A549 (cell line): ENCODE data around the gene NRG3. TPM values are rescaled to one million over a fixed set of nuclear protein-coding genes. Genes with fewer than 3 reads are reported as not detected.
A peak's percentile ranks its signal among the peaks of the same experiment; 100 is the strongest.

Source experiments
- ATAC-seq, 2 experiments: fragments of 200-7000 bp in 1 of 2; fragments of >200 bp in 1 of 2; cut with Nextera tagmentation in 1 of 2; cut with Tn5 transposase in 1 of 2; 3 replicates each; pipeline versions ENCODE4 v1.8.0 to v1.9.1; 2018 to 2020; ENCODE audit warnings: mild to moderate bottlenecking in 1 of 2, moderate library complexity in 1 of 2
- CTCF ChIA-PET: fragments of 300-600 bp; sonication (Branson Sonifier 250); formaldehyde crosslinking; extraction: SDS; loops from one replicate; lab custom pipeline; 2021; ENCODE audit warnings: antibody characterized with exemption, inconsistent platforms; lab: Yijun Ruan, JAX
- POLR2A ChIA-PET: fragments of 350-600 bp; formaldehyde crosslinking; extraction: SDS; loops from one replicate; lab custom pipeline; 2021; ENCODE audit warnings: antibody characterized with exemption, inconsistent platforms; lab: Yijun Ruan, JAX
- DNase-seq, 2 experiments: peaks; one replicate each; pipeline versions ENCODE4 v3.0.0 to v3.0.0-alpha.2; 2011 to 2016; ENCODE audit warnings: low read depth in 1 of 2, low spot score in 1 of 2
- FAIRE-seq: peaks from 2 replicates; lab custom pipeline; 2011; peaks lifted over from hg19 to GRCh38; lab: Jason Lieb, UNC
- H3K27ac ChIP-seq, 2 experiments: fragments of >200 bp; sonication (Bioruptor Twin); formaldehyde crosslinking; 3 replicates each; pipeline ENCODE4 v1.5.1; 2016 to 2017
- H3K4me1 ChIP-seq: fragments of >200 bp; sonication (Bioruptor Twin); formaldehyde crosslinking; 3 replicates; pipeline ENCODE4 v1.6.1; 2016
- H3K4me2 ChIP-seq: fragments of >200 bp; sonication (Bioruptor Twin); formaldehyde crosslinking; 3 replicates; pipeline ENCODE4 v1.6.1; 2016
- H3K4me3 ChIP-seq: fragments of >200 bp; sonication (Bioruptor Twin); formaldehyde crosslinking; 3 replicates; pipeline ENCODE4 v1.5.1; 2016
- H3K9me3 ChIP-seq: fragments of >200 bp; sonication (Bioruptor Twin); formaldehyde crosslinking; 3 replicates; pipeline ENCODE4 v1.6.1; 2016
- BHLHE40 ChIP-seq: IDR thresholded peaks from 2 replicates; pipeline ENCODE4 v1.6.1; 2012; ENCODE audit warnings: low read depth, low read length, inconsistent platforms
- EHF ChIP-seq: fragments of 250-450 bp; sonication (Bioruptor Pico); IDR thresholded peaks from 2 replicates; pipeline ENCODE4 v1.5.0; 2020; ENCODE audit warnings: mild to moderate bottlenecking
- EHMT2 ChIP-seq: fragments of 200-600 bp; sonication (generic); IDR thresholded peaks from 2 replicates; pipeline ENCODE4 v1.6.1; 2016; ENCODE audit warnings: antibody characterized with exemption, low read depth, mild to moderate bottlenecking, moderate library complexity
- ELK1 ChIP-seq: fragments of 150-350 bp; IDR thresholded peaks from 2 replicates; pipeline ENCODE4 v1.6.1; 2014; ENCODE audit warnings: low read depth, mild to moderate bottlenecking, low read length
- FOSL2 ChIP-seq, 2 experiments: fragments of 450-650 bp in 1 of 2; fragments of >200 bp in 1 of 2; sonication (Bioruptor Twin) in 1 of 2; formaldehyde crosslinking; IDR thresholded peaks; 2 replicates each; pipeline versions ENCODE4 v1.5.0 to v1.6.1; 2016 to 2020; ENCODE audit warnings: mild to moderate bottlenecking in 1 of 2, moderate library complexity in 1 of 2
- GATA3 ChIP-seq: IDR thresholded peaks from 2 replicates; pipeline ENCODE4 v1.6.1; 2012; ENCODE audit warnings: borderline replicate concordance
- MYC ChIP-seq: IDR thresholded peaks from 2 replicates; pipeline ENCODE4 v1.6.1; 2012; ENCODE audit warnings: mild to moderate bottlenecking, inconsistent platforms, low read length, improper control_type of control experiment, borderline replicate concordance
- PBX3 ChIP-seq: IDR thresholded peaks from 2 replicates; pipeline ENCODE4 v1.6.1; 2012
- REST ChIP-seq: fragments of 200-600 bp; sonication (generic); IDR thresholded peaks from 2 replicates; pipeline ENCODE4 v1.6.1; 2016; ENCODE audit warnings: antibody characterized with exemption, mild to moderate bottlenecking, moderate library complexity
- USF2 ChIP-seq: fragments of 450-650 bp; IDR thresholded peaks from 2 replicates; pipeline ENCODE4 v1.6.1; 2014; ENCODE audit warnings: antibody characterized with exemption
- ZSCAN20 ChIP-seq: fragments of 250-450 bp; sonication (Bioruptor Pico); IDR thresholded peaks from 2 replicates; pipeline ENCODE4 v1.8.0; 2022; ENCODE audit warnings: mild to moderate bottlenecking, moderate library complexity
- WGBS: methylation state at CpG from one replicate; pipeline ENCODE4 v1.1.6; 2017; ENCODE audit errors: missing lambda C conversion rate; 5-methylcytosine and 5-hydroxymethylcytosine counted together
- polyA plus RNA-seq, 4 experiments: library from polyadenylated mRNA; depleted of rRNA in 3 of 4; stranded (reverse); fragments of >200 nt; fragmentation: RNase III in 1 of 4; extraction: RNeasy Plus Mini Kit Qiagen cat#74134 plus additional on column Dnase treatment in 1 of 4; gene quantifications; 2 replicates in 3 of 4; 3 replicates in 1 of 4; pipeline ENCODE4 v1.2.3, GENCODE V29; 2011 to 2017

Gene NRG3
- polyA plus RNA-seq, 2 of the 4 experiments (the other 2 are of a cell fraction): not detected

GRCh38 chr10:82402906-82403401, 528.0 kb downstream of the NRG3 start:
- POLR2A ChIA-PET: no interaction called here

GRCh38 chr10:82409671-82410070, 534.7 kb downstream of the NRG3 start:
- H3K4me3 ChIP-seq: no peak overlapping the region
- FAIRE-seq (no peak), DNase-seq (no peak), ATAC-seq (no peak)
- CTCF ChIA-PET: no interaction called here
- POLR2A ChIA-PET: no interaction called here
- H3K27ac ChIP-seq: no peak overlapping the region
- no peaks in the 10 kb centered on the region; the same call in 2 of the 3 replicates for H3K9me3 ChIP-seq
- H3K4me1 ChIP-seq: no peaks in the 10 kb centered on the region
- WGBS: 21% methylated on average over 2 of the region's 2 CpGs
- H3K4me2 ChIP-seq: no peak overlapping the region
- no peak for TF ChIP-seq ELK1

More at GRCh38 chr10:82402906-82403401, 528.0 kb downstream of the NRG3 start:
- ATAC-seq (no peak), DNase-seq (peak in 1 of 2 experiments; percentile 24), FAIRE-seq (no peak)
- CTCF ChIA-PET: interaction anchor here (1.7 kb wide), 1 partner anchor 10 kb away, joined by 3 read pairs; no protein-coding TSS in a partner anchor
- no peak overlapping the region for H3K4me3 ChIP-seq
- H3K4me1 ChIP-seq: no peaks in the 10 kb centered on the region
- H3K27ac ChIP-seq: no peak overlapping the region
- no peak for TF ChIP-seq PBX3
- no peak for TF ChIP-seq MYC
- TF ChIP-seq USF2: no peak
- TF ChIP-seq ZSCAN20: no peak
- TF ChIP-seq GATA3: no peak
- TF ChIP-seq FOSL2 (IDR thresholded peaks at IDR 0.05): no peak
- TF ChIP-seq FOSL2 (CRISPR knock-in tag; IDR thresholded peaks at IDR 0.05): no peak
- TF ChIP-seq EHF (CRISPR knock-in tag): no peak
- no peak for TF ChIP-seq BHLHE40
- TF ChIP-seq EHMT2: no peak
- no peaks in the 10 kb centered on the region for H3K9me3 ChIP-seq
- H3K4me2 ChIP-seq: no peak overlapping the region
- WGBS: 31% methylated on average over 4 of the region's 4 CpGs

GRCh38 chr10:82411416-82411815, 536.4 kb downstream of the NRG3 start:
- Histone ChIP-seq H3K4me1 (no peaks in the 10 kb centered on the region), H3K27ac (no peak overlapping the region), H3K4me3 (no peak overlapping the region), H3K9me3 (no peaks in the 10 kb centered on the region; the same call in 2 of the 3 replicates), H3K4me2 (peak overlapping the region; percentile 8; the same call in 1 of the 3 replicates)
- WGBS: under 1% methylated on average over 4 of the region's 4 CpGs
- ATAC-seq (peak; percentile 19 to 73; a peak in 4 of 6 replicates), FAIRE-seq (no peak), DNase-seq (peak in 1 of 2 experiments; percentile 60)
- ChIA-PET CTCF (no interaction called here), POLR2A (no interaction called here)
- TF ChIP-seq REST (no peak), FOSL2 (IDR thresholded peaks at IDR 0.05) (no peak), FOSL2 (CRISPR knock-in tag; IDR thresholded peaks at IDR 0.05) (peak; percentile 12; the same call in 1 of the 2 replicates)
